Spleen (tissue), 7 donors: ENCODE results near the gene ATF4.

Source experiments
- CTCF ChIP-seq, 11 experiments: fragments of 200-600 bp in 7 of 11; fragments of 450-650 bp in 4 of 11; sonication (generic) in 4 of 11; IDR thresholded peaks in 8 of 11; conservative IDR thresholded peaks in 3 of 11; 1 replicate in 7 of 11; 2 replicates in 4 of 11; pipeline versions ENCODE4 v1.4.0 to v1.8.0; 2016 to 2021; ENCODE audit warnings: antibody characterized with exemption in 11 of 11, inconsistent platforms in 4 of 11, mild to moderate bottlenecking in 1 of 11
- POLR2A ChIP-seq, 3 donors: fragments of 450-650 bp; IDR thresholded peaks; one replicate each; pipeline ENCODE4 v1.5.1; 2017; ENCODE audit warnings: antibody characterized with exemption in 3 of 3, mild to moderate bottlenecking in 1 of 3
- donor health status: DM: no; HTN: no; CAD: no; lungs with moderate emphysema.
- donor health status: DM: no; HTN: no; CAD: no.
- donor health status: DM: no; HTN: no; CAD: no.

- TF ChIP-seq CTCF (IDR thresholded peaks at IDR 0.05 in 8 of 11, conservative IDR thresholded peaks at IDR 0.05 in 3 of 11) (no peak), POLR2A (IDR thresholded peaks at IDR 0.05) (no peak)
Measured at GRCh38 chr22:39554151-39554550, 33.8 kb downstream of the ATF4 start.
